Brain microvascular endothelial cell (primary cell): ENCODE data around the gene HES7.

Source experiments
- DNase-seq: peaks from one replicate; pipeline ENCODE4 v3.0.0-alpha.2; 2020
- H3K27ac ChIP-seq: fragments of 250-450 bp; sonication (Bioruptor Pico); 2 replicates; pipeline ENCODE4 v1.5.1; 2020; ENCODE audit warnings: mild to moderate bottlenecking, moderate library complexity
- H3K27me3 ChIP-seq: fragments of 250-450 bp; sonication (Bioruptor Pico); replicated peaks from 2 replicates; pipeline ENCODE4 v1.5.1; 2020; ENCODE audit warnings: mild to moderate bottlenecking
- H3K36me3 ChIP-seq: fragments of 250-450 bp; sonication (Bioruptor Pico); replicated peaks from 2 replicates; pipeline ENCODE4 v1.5.1; 2020; ENCODE audit warnings: mild to moderate bottlenecking
- H3K4me3 ChIP-seq: 2 replicates; pipeline ENCODE4 v1.5.1; 2011; ENCODE audit warnings: low read depth, mild to moderate bottlenecking, control low read depth, low read length, moderate library complexity
- CTCF ChIP-seq: IDR thresholded peaks from 2 replicates; pipeline ENCODE4 v1.5.1; 2011; ENCODE audit warnings: low read depth, mild to moderate bottlenecking, moderate library complexity, low read length, control low read depth, inconsistent platforms; ENCODE audit errors: missing control alignments
- in situ Hi-C: cut with HindIII; loops from 2 replicates; pipeline ENCODE4 v1.10.0; 2017; ENCODE audit warnings: low sequenced_read_pairs, low pct_ligation_motif_present

The HES7 gene

GRCh38 chr17:8120520-8121406 is 3.1 kb downstream of the HES7 start:
- Histone ChIP-seq H3K27me3 (peaks cover 8% of the 10 kb centered on the region), H3K27ac (no peak overlapping the region), H3K4me3 (peak overlapping the region; percentile 66), H3K36me3 (no peaks in the 10 kb centered on the region)
- peak; percentile 63 for TF ChIP-seq CTCF
- peak; percentile 66 for DNase-seq
- in situ Hi-C loops = no loop called here

DNA sequence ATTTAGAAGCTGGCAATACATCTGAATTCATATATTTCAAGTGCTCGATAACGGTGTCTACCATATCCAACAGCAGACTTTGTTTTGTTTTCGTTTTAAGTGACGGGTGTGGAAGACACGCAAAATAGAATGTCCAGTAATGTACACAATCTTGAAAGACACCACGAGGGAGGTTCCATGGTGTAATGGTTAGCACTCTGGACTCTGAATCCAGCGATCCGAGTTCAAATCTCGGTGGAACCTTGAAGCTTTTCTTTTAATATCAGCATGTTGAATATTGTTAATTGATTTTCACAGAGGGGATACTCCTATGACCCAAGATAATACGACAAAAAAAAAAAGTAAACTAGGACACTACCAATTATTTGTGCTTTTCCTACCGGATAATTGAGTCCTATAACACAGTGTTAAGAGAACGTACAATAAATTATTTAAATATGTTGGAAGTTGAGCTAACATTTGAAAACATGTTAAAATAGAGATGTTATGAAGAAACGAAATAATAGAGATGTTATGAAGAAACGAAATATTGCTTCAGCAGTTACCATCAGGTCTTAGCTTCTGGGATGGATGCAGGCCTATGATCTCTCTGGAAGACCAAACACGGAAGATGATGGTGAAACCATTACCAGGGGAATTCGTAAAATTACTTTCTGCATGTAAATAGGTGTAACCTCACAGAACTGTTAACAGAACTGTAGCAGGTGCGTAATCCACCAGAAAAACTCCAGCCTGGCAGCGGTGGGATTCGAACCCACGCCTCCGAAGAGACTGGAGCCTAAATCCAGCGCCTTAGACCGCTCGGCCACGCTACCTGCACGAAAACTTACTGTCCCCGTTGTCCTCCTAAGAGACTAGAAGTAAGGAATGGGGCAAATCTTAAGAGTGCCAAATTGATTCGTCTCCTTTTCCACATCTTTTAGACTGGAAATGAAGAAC is 4.1 kb downstream of the HES7 start:
- Histone ChIP-seq H3K36me3 (no peaks in the 10 kb centered on the region), H3K27me3 (peaks cover 11% of the 10 kb centered on the region), H3K4me3 (peak overlapping the region; percentile 66), H3K27ac (no peak overlapping the region)
- in situ Hi-C loops = loop anchor here (10.0 kb wide), 1 partner anchor 65 kb away; no protein-coding TSS in a partner anchor
- peak; percentile 89 for DNase-seq
- TF ChIP-seq CTCF = no peak

GRCh38 chr17:8118769-8119580 is 4.9 kb downstream of the HES7 start:
- in situ Hi-C loops = loop anchor here (10.0 kb wide), 1 partner anchor 64 kb away; no protein-coding TSS in a partner anchor
- H3K36me3 ChIP-seq = no peaks in the 10 kb centered on the region
- peak; percentile 85 for DNase-seq
- peak overlapping the region; percentile 65 for H3K4me3 ChIP-seq
- H3K27ac ChIP-seq = no peak overlapping the region
- peaks cover 11% of the 10 kb centered on the region for H3K27me3 ChIP-seq
- TF ChIP-seq CTCF = peak; percentile 94

DNA sequence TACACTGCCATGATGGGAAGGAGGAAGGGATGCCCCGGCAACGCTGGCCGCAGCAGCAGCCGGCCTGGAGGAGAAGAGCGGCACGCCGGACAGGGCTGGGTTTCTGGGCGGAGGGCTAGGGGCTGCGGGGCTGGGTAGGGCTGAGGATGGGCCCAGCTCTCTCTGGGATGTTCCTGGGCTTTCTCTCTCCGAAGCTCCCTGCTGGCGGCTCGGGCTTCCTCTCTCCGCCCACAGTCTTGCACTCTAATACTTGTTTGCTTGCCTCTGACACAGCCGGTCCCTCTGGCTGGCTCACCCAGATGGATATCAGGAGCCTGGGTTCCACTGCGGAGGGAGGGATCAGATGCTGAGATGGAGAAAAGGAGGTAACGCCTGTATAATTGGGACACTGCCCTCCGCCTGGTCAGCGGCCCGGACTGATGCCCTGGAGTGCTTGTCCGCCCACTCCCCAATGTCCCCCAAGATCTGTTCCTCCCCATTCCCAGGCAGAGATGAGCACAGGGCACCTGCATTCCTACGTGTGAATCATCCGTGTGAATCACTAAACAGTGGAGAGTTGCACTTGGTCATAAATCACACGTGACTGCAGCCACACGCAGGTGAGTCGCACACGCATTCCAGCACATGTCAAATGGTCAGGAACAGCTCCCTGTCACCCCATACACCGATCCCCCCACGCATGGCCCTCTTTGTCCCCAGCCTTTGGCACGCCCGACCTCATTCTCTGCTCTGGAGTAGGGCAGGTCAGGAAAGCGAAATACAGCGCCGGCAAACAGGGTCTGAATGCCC is 5.7 kb downstream of the HES7 start, which contains the start of gene ALOXE3:
ALOXE3 (minus strand) TSS at position 535 of the 789 bp plus-strand sequence; CDS start at position 11, 524 bp downstream.
- H3K4me3 ChIP-seq = peak within 1 kb of the TSS; percentile 65
- peaks cover 11% of the 10 kb centered on the region for H3K27me3 ChIP-seq
- in situ Hi-C loops = loop anchor here (10.0 kb wide), 1 partner anchor 63 kb away; no protein-coding TSS in a partner anchor
- no peaks in the 10 kb centered on the region for H3K36me3 ChIP-seq
- TF ChIP-seq CTCF = no peak
- peak; percentile 59 for DNase-seq
- no peak within 1 kb of the TSS for H3K27ac ChIP-seq
